ENCODE data around the gene HDAC4. TPM values are rescaled to one million over a fixed set of nuclear protein-coding genes. Genes with fewer than 3 reads are reported as not detected.

HDAC4 gene
- total RNA-seq, 1 experiment from 2014 or later: 32.0 TPM

DNA sequence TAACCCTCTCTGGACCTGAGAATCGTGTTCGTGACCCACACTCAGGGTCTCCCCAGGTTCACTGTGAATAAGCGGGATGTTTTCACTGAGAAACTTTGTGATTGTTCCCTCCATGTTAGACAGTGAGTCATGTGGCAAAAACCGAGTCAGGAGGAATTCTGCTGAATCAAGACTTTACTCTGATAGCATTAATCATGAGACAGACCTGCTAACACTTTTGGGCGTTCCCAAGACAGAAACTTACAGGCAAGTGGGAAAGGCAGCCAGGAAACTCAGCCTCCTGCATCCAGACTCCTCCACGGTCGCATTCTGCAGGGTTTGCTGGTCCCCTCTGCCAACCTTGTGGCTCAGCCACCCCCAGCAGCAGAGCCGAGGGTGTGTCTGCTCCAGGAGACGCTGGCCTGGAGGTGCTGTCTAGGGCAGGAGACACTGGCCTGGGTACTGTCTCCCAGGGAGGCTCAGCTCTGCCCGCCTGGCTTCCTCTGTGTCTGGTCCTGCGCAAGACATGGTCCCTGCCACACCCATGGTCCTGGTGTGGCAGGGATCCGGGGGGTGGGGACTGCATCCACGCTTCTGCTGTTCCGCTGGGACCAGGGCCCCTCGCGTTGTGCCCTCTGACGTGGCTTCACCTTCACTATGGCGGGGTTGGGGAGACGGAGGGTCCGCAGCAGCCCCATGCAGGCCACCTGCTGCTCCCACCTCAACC, 375.6 kb downstream of the HDAC4 start:
- H4K8ac ChIP-seq (replicated peaks; ENCODE audit: insufficient read length, low read depth, low read length): no peak overlapping the region
- H3K4me2 ChIP-seq (ENCODE audit: insufficient read depth, insufficient read length, low read length): no peak overlapping the region
- no peak overlapping the region for H4K5ac ChIP-seq (ENCODE audit: insufficient read length, low read depth, low read length)
- no peak overlapping the region for H2AFZ ChIP-seq (ENCODE audit: low read length)
- no peaks in the 10 kb centered on the region for H3K27me3 ChIP-seq (ENCODE audit: insufficient read depth, low read length)
- no peak overlapping the region for H3K9ac ChIP-seq (ENCODE audit: extremely low read depth, insufficient read length, low read length)
- H3K27ac ChIP-seq (ENCODE audit: insufficient read length, low read depth, low read length): no peak overlapping the region
- no peaks in the 10 kb centered on the region for H3K23me2 ChIP-seq (ENCODE audit: insufficient read length, low read depth, low read length, poor library complexity, severe bottlenecking)
- no peak overlapping the region for H3T11ph ChIP-seq (ENCODE audit: low read length)
- H3K23ac ChIP-seq (ENCODE audit: insufficient read length, low read depth, low read length): no peak overlapping the region
- Mint-ChIP-seq H3K27me3 (ENCODE audit: low read depth) (peaks cover 5% of the 10 kb centered on the region), H3K9me3 (no peaks in the 10 kb centered on the region), H3K4me3 (no peak overlapping the region), H3K36me3 (ENCODE audit: insufficient read depth in 1 of 3, low read depth in 3 of 3) (no peaks in the 10 kb centered on the region), H3K4me1 (peaks cover 9 to 12% of the 10 kb centered on the region in 2 experiments), H3K27ac (no peak overlapping the region)
- no peak overlapping the region for H2BK5ac ChIP-seq (ENCODE audit: insufficient read length, low read length)
- DNase-seq: no peak
- no peaks in the 10 kb centered on the region for H3K79me2 ChIP-seq (ENCODE audit: insufficient read depth, low read length)
- H2BK120ac ChIP-seq (ENCODE audit: low read depth, low read length, poor library complexity, severe bottlenecking): no peak overlapping the region
- no peak overlapping the region for H3K18ac ChIP-seq (ENCODE audit: insufficient read length, low read depth, low read length)
- WGBS (ENCODE audit: extremely low coverage, insufficient read length, low lambda C conversion rate): no CpG with 5 or more reads among the region's 20 CpGs
- H3K14ac ChIP-seq (ENCODE audit: insufficient read depth, low read length): no peak overlapping the region
- TF ChIP-seq, protein P1, sequence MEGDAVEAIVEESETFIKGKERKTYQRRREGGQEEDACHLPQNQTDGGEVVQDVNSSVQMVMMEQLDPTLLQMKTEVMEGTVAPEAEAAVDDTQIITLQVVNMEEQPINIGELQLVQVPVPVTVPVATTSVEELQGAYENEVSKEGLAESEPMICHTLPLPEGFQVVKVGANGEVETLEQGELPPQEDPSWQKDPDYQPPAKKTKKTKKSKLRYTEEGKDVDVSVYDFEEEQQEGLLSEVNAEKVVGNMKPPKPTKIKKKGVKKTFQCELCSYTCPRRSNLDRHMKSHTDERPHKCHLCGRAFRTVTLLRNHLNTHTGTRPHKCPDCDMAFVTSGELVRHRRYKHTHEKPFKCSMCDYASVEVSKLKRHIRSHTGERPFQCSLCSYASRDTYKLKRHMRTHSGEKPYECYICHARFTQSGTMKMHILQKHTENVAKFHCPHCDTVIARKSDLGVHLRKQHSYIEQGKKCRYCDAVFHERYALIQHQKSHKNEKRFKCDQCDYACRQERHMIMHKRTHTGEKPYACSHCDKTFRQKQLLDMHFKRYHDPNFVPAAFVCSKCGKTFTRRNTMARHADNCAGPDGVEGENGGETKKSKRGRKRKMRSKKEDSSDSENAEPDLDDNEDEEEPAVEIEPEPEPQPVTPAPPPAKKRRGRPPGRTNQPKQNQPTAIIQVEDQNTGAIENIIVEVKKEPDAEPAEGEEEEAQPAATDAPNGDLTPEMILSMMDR (conservative IDR thresholded peaks at IDR 0.05): no peak
- no peak overlapping the region for H2BK20ac ChIP-seq (ENCODE audit: low read depth, low read length, poor library complexity, severe bottlenecking)
- no peak overlapping the region for H2BK12ac ChIP-seq (ENCODE audit: insufficient read length, low read depth, low read length)
- no peaks in the 10 kb centered on the region for H3K79me1 ChIP-seq (ENCODE audit: insufficient read depth, low read depth, low read length, poor library complexity, severe bottlenecking)
- no peaks in the 10 kb centered on the region for H4K20me1 ChIP-seq (ENCODE audit: control insufficient read depth, insufficient read depth, insufficient read length)
- H3K56ac ChIP-seq (ENCODE audit: insufficient read length, low read depth, low read length): no peak overlapping the region
- no peak overlapping the region for H4K91ac ChIP-seq (ENCODE audit: insufficient read length, low read depth, low read length)
- no peak overlapping the region for H2BK15ac ChIP-seq (ENCODE audit: low read depth, low read length)
- no peak overlapping the region for H2AK5ac ChIP-seq (ENCODE audit: insufficient read length, low read length)
- no peaks in the 10 kb centered on the region for H3K4me1 ChIP-seq (ENCODE audit: insufficient read depth, low read length)
- H3K9me3 ChIP-seq (ENCODE audit: control insufficient read depth, low read depth, low read length): no peaks in the 10 kb centered on the region
- H3K4ac ChIP-seq (ENCODE audit: low read depth, low read length): no peak overlapping the region
